Activated CD8-positive, alpha-beta memory T cell treated with anti-CD3 and anti-CD28 coated beads for 4 hours (primary cell): ENCODE data around the gene RABEP1.

Source experiments
- DNase-seq, 2 donors: peaks; one replicate each; pipeline ENCODE4 v3.0.0-alpha.2; 2020; ENCODE audit warnings: low read depth in 2 of 2

RABEP1 gene

DNA sequence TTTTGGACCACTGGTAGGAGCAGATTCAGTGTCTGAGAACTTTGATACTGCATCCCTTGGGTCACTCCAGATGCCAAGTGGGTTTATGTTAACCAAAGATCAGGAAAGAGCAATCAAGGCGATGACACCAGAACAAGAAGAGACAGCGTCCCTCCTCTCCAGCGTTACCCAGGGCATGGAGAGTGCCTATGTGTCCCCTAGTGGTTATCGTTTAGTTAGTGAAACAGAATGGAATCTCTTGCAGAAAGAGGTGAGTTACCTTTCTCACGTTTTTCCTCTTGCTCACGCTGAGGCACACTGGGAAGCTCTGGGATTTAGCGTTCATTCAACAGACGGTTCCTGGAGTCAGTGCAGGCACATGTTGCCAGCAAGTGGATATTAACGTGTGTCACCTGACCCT, 79.3 kb downstream of the RABEP1 start:
- no peak for DNase-seq

DNA sequence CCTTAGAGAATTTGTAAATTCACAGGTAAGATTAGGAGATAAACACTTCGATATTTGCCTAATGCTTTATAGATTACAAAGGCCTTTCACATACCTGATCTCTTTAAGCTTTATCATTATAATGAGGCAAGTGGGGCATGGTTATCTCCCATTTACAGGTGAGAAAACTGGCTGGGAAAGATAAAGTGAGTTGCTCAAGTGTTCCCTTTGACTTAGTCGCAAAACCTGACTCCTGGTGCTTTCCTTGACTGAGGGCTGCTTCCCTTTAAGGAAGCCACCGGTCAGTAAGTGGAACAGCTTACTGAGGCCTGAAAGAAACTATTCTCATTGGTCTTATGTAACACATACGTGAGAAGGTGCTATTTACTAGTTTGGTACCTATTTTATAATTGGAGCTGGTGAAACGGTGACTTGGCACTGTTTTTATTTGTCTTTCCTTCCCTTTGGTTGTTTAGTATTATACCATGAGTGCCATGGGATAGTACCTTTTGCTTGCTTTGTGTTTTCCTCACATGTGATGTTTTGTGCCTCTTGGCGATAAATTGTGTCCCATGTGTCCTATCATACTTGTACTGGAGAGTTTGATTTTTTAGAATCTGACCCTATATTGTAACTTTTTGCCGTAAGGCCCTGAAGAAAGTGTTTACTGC, 80.2 kb downstream of the RABEP1 start:
- DNase-seq: no peak

DNA sequence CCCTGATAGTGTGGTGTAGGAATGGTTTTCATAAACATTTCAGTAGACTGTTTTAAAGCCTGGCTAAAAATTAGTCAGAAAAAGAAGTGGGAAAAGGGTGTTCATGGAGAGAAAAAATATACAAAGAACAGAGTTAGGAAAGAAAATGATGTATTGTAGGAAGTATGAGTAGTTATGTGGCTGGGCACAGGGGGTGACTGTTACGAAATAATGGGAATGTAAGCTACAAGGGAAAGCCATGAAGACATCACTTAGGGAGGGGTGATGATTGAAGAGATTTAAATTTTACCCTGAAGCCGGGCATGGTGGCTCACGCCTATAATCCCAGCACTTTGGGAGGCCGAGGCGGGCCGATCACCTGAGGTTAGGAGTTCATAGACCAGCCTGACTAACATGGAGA, 82.1 kb downstream of the RABEP1 start:
- DNase-seq: no peak

DNA sequence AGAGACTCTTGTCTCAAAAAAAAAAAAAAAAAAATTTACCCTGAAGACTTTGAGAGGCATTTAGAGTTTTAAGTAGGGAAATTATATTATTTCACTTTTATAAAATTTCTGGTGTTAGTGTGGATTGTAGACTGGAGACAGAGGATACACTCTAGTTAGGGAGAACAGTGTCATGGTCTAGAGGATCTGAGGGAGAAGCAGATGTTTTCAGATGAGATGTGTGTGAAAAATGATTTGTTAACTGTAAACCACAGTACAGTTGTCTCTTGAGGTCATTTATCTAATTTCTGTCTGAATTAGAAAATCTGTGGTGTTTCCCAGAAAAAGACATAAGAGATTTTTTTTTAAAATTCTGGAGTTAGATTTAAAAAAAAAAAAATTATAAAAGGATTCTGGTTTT, 82.6 kb downstream of the RABEP1 start:
- DNase-seq: no peak

DNA sequence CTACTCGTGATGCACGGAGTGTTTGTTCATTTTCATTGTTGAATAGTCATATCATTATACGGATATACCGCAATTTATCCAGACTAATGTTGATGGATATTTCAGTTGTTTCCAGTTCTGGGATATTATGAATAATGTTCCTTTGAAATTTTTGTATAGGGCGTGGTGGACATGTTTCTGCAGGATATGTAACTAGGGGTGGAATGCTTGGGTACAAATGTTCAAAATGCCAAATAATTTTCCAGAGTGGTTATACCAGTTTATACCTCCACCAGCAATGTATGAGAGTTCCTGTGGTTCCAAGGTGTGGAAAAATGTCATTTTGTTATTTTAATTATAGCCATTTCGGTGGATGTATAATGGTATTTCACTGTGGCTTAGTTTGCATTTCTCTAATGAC, 83.7 kb downstream of the RABEP1 start:
- DNase-seq: no peak

DNA sequence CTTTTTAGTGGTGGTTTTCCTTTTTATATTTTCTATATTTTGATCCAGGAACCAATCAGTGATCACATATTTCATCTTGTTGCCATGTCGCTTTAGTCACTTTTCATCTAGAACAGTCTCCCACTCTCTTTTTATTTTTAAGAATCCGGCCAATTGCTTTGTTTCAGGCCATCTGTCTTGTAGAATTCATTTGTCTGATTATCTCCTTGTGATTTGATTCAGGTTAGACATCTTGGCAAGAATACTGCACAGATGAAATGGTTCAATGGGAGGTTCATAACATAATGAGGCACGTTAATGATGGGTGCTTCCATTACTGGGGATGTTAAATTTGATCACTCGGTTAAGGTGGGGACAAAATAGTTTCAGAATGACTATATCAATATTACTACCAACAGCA, 88.3 kb downstream of the RABEP1 start:
- DNase-seq: no peak

DNA sequence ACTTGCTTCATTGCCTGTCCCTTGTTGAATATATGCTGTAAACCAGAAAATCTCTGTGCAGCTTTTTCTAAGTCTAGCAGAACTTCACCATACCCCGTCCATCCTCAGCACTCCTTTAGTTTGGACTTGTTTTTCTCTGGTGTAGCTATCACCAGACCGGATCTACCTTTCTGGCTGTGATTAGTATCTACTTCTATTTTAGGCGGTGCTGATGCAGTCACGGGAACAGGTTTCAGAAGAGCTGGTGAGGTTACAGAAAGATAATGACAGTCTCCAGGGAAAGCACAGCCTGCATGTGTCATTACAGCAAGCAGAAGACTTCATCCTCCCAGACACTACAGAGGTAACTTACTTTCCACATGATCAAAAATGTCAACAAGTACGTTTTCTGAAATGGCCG, 91.0 kb downstream of the RABEP1 start:
- no peak for DNase-seq

DNA sequence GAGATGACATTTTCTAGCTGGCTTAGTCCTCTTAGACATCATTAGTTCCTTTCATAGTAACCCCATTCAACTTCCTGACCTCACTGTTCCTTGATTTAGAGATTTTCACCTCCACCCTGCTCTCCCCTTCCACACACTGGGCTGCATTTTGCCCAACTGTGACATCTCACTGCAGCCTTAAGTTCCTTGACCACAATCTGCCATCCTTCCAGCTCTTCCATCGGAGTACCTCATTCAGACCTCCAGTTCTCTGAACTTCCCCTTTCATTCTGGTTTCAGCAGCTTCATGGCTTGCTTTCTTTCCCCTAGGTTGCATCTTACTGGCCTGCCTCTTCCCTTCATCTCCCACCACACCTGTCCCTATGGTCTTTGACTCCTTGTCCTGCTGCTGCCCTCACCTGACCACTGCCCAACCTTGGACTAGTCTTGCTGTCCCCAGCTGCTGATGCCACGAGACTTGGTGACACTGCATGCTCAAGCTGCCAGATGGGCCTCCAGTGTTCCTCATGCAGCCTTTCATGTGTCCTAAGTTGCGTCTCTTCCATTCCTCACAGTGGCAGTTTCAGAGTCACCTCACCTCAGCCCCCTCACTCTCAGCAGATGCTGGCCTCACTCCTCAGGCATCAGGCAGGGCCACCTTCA, 96.6 kb downstream of the RABEP1 start:
- DNase-seq: no peak

DNA sequence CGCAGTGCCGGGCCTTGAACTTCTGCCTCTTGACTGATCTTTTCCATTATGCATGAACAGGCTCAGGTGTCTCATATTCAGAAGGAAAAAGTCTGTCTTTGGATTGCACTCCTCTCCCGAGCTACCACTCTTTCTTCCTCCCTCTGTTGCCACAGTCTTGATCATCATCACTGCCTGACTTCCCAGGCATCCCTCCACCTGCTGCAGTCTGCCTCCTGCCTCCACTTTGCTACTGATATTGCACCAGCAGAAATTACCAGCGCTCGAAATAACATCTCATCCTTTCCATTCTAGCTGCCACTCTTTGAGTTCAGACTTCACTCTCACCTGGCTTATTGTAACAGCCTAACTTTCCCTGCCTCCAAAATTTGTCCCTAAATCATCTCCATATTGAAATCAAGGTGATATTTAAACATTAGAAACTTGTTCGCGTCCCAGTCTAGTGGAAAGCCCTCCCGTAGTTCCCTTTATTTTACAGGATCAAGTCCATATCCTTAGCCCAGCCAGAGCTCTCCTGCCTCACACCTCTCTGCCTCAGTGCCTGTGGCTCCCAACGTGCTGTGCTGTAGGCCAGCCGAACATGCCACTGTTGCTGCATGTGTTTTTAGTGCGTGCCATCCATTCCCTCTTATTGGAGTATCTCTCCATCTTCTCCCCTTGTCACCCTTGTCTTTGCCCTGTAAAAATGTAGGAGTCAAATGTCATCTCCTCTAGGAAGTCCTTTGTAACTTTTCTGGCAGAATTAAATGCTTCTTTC, 97.4 kb downstream of the RABEP1 start:
- DNase-seq: no peak

DNA sequence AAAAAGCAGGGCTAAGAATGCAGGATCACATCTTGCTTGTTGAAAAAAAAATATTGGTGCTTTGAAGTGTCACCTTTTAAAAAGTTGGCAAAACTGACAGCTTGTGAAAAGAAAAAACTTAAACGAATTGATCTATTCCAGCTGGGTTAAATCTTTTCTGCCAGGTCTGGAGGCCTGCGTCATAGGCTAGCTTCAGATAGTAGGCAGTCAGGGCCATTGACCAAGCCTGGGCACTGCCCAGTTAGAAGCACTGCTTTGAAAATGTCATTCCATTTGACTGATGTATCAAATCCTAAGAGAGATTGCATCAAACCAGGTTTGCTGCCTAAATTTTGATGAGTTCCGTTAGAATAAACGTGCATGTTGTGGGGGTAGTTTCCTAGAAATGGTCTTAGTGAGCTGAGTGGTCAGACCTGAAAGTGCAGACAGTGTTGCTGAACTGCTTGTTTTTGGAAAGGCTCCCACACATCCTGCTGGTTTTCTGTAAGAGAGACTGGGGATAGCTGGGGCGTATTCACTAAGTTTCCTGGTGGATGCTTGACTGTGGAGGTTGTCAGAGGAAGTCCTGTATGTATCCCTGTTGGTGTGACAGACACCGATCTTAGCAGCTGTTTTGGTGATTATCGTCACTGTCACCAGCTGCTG, 98.5 kb downstream of the RABEP1 start:
- DNase-seq: no peak

DNA sequence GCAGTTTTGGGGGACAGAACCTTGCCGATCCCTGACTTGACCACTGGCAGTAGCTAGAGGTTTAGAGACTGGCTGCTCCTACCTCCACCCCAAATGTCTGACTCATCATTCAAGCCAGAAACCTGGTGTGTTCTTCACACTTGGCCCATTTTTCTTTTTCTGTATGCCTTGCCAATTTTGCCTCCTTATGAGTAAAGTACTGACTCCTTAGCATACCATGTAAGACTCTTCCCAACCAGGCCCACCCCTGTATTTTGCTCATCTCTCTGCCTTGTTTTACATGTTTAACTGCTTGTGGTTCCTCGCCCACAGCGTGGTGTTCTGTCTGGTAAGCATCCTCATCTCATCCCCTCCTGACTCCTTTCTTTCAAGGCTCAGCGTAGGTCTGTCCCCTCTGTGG, 99.5 kb downstream of the RABEP1 start:
- no peak for DNase-seq

DNA sequence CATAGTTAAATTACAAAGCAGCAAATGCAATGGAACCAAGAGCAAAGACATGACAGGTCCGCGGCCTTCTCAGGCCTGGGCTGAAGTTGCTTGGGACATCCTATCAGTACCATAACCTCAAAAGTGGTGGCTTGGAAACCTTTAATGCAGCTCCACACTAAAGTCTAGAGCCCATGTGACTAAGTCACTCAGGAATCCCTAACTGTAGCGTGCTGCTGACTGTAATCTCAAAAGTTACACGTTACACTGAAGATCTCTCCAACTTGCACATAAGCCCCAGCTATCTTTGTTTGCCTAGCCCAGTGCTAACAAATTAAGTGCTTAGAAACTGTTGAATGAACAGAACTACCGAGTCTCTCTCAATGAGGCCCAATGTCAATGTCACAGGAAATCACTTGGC, 109.6 kb downstream of the RABEP1 start:
- no peak for DNase-seq

DNA sequence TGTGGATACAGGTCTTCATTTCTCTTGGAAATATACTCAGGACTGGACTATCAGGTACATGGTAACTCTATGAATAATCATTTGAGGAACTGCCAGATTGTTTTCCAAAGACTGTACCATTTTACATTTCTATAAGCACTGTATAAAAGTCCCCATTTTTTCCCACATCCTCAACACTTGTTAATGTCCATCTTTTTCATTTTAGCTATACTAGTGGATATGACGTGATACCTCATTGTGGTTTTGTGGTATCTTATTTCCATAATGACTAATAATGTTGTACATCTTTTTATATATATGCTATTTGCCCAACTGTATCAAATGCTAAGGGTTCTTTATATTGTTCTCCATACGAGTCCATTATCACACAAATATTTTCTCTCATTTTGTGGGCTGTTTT, 114.5 kb downstream of the RABEP1 start:
- no peak for DNase-seq

DNA sequence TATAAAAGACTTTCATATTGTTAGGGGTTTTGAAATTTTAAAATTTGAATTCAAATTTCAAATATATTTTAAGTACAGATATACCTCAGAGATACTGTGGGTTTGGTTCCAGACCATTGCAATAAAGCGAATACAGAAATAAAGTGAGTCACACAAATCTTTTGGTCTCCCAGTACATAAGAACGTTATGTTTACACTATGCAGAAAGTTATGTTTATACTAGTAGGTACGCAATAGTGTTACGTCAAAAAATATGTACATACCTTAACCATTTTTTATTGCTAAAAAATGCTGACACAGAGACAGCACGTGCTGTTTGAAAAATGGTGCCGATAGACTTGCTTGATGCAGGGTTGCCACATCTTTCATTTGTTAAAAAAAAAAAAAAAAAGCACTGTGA, 117.7 kb downstream of the RABEP1 start:
- no peak for DNase-seq

DNA sequence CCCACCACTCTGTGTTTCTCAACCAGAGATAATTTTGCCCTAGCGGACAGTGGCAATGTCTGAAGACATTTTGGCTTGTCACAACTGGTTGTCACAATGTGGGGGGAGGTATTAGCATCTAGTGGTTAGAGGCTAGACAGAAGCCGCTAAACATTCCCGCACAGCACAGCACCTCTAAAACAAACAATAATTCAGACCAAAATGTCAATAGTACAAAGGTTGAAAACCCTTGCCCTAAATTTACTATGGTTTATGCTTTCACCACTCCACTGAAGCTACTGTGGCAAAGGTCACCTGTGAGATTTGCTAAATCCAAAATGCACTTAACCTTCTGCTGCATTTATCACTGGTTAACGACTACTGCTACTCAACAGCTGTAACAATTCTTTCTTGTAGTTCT, 123.3 kb downstream of the RABEP1 start:
- no peak for DNase-seq

DNA sequence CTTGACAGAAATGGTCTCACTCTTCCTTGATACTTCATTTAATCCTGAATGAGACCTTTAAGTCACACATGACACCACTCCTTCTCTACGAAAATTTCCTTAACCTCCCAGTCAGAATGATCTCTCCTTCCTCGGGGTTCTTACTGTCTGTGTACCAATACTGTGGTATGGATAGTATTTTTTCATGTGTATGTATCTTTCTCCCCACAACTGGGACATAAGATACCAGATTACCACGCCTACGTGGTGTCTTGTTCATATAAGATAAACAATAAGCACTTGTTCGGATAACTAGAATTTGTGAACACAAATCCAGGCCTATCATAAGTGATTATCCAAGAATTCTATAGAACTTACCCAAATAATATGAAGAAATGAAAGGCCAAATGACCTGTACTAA, 126.1 kb downstream of the RABEP1 start:
- DNase-seq: no peak

DNA sequence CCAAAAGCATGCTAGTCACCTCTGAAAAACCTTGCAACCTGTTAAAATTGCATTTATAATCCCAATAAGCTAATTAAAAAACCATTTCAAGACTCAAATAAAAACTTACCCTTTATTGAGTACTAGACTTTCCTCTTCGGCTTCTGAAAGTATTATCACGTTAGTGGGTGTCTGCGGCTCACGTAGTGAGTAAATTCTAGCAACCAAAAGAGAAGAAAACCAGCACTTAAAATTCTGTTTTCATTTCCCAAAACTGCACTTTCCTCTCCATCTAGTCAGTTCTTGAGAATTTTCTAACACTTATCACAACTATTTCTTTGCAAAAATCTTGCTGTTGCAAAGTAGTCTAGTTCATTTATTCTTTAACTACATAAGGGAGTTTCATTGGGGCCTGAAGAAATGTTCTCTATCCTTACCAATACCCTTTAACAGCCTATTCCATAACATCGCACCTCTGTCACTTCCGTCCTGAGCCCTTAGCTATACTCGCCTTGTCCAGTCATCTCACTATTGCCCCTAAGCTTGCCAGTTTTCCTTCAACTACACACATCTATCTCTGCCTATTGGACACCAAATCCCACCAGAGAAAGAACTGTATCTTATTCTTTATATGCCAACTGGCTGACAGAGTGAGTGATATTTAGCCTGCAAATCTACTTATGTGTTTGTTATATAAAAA, 128.6 kb downstream of the RABEP1 start:
- DNase-seq: no peak

DNA sequence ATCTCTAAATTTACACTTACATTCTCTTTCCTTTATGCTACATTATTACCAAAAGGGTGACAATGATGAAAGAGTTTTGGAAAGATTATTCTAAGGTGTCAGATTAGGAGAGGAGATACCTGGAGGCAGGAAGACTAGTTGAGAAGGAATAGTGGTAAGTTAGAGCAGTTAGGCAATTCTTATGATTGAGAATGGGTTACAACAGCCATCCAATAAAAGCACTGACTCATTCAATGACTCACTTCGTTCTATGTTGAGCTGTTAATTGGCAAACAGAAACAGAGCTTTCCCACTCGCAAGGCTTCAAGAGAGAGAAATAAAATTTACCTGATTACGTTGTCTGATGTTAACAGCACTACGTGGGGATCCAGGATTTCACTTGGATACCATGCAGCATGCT, 131.6 kb downstream of the RABEP1 start:
- no peak for DNase-seq

DNA sequence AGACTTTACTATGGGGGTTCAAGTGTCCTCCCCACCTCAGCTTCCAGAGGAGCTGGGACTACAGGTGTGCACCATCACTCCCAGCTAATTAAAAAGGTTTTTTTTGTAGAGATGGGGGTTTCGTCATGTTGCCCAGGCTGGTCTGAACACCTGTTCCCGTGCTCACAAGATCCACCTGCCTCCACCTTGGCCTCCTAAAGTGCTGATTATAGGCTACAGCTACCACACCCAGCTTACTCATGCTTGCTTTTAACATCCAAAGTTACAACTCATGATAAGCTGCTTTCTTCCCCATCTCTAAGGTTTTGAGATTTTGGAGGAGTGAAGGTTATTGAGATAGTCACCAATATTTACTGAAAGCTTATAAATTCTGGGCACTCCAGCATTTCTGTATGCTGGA, 134.8 kb downstream of the RABEP1 start:
- no peak for DNase-seq

DNA sequence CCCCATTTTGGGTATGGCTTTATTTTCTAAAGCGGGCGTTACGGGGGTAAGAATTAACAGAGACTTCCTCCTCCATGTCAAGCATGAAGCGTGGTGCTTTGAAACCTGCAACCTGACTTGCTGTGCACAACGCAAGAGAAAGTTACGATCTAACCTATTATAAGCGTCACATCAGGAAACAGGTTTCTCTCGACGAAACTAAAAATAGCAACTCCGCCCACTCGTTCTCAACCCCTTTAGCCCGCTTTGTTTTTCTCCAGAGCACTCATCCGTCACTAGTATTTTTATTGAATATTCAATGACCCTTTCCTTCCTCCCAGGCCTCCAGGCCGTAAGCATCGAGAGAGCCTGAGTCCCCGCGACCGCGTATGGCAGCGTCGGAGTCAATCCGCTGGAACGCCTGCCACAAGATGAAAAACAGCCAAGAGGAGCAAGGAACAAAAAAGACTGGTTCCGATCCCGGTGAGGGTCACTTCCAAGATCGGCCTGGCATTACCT, 136.8 kb downstream of the RABEP1 start:
- DNase-seq: peak; percentile 21 to 55

DNA sequence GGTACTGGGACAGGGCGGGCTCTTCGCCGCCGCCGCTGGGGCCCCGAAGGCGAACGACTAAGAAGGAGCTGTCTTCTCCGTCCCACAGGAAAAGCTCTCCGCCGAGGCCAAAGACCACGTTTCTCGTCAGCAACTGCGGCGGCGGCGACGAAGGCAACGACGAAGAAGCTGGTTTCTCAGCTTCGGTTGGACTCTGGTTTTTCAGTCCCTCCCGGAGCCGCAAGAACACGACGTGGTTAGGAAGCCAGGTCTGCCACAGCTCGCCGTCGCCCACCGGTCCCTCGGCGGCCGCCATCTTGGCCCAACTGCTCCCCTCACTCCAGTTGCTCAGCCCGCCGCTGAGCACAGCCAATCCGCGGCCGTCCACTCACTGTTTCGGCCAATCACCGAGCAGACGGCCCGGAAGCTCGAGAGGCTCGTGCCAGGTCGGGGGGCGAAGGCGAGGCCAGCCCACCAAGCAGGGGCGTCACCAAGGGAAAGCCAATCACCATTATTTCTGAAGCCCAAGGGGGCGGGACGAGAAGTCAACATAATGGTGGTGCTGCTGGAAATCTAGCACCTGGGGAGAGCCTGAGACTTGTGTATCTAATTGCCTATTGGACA, 137.4 kb downstream of the RABEP1 start, which contains the start of gene NUP88:
NUP88 (minus strand) TSS at position 307 of the 603 bp plus-strand sequence; CDS start at position 295, 12 bp downstream.
- DNase-seq: peak; percentile 92 to 94
